HG03139 (cell line): ENCODE results near the gene DNAJB6.
"Not testable (repeated sequence)": the region's sequence is repeated elsewhere in the genome, so short reads cannot be mapped to it uniquely, and the experiment has no call there.

Source experiments
- ATAC-seq: cut with Tn5 transposase; IDR thresholded peaks from one replicate; pipeline ENCODE4 v1.9.1; 2021; ENCODE audit not compliant: unreplicated experiment

DNAJB6 gene

GRCh38 chr7:157438121-157439025 lies 101.6 kb downstream of the DNAJB6 start:
- ATAC-seq, result no peak

- ATAC-seq, result no peak
These were observed 102.3 kb downstream of the DNAJB6 start for GRCh38 chr7:157439149-157439548.

GRCh38 chr7:157439761-157440160 lies 103.0 kb downstream of the DNAJB6 start:
- ATAC-seq, result no peak

GRCh38 chr7:157440346-157441022 lies 103.7 kb downstream of the DNAJB6 start:
- no peak for ATAC-seq

GRCh38 chr7:157441023-157441399 lies 104.2 kb downstream of the DNAJB6 start:
- no peak for ATAC-seq

- ATAC-seq, result no peak
These were observed 105.7 kb downstream of the DNAJB6 start for GRCh38 chr7:157442456-157442855.

GRCh38 chr7:157442993-157443831 lies 106.4 kb downstream of the DNAJB6 start:
- ATAC-seq, result no peak

GRCh38 chr7:157444011-157444842 lies 107.4 kb downstream of the DNAJB6 start:
- no peak for ATAC-seq

- no peak for ATAC-seq
These were observed 108.0 kb downstream of the DNAJB6 start for GRCh38 chr7:157444843-157445135.

GRCh38 chr7:157445246-157445955 lies 108.6 kb downstream of the DNAJB6 start:
- no peak for ATAC-seq

- no peak for ATAC-seq
These were observed 109.1 kb downstream of the DNAJB6 start for GRCh38 chr7:157445956-157446295.

- ATAC-seq, result no peak
These were observed 109.5 kb downstream of the DNAJB6 start for GRCh38 chr7:157446322-157446721.

- not testable (repeated sequence) for ATAC-seq
These were observed 117.2 kb downstream of the DNAJB6 start for GRCh38 chr7:157454003-157454402.

GRCh38 chr7:157457355-157458253 lies 120.8 kb downstream of the DNAJB6 start:
- ATAC-seq, result no peak

GRCh38 chr7:157458254-157458633 lies 121.4 kb downstream of the DNAJB6 start:
- ATAC-seq, result no peak

- no peak for ATAC-seq
These were observed 123.2 kb downstream of the DNAJB6 start for GRCh38 chr7:157459966-157460365.

GRCh38 chr7:157460721-157461120 lies 123.9 kb downstream of the DNAJB6 start:
- ATAC-seq, result no peak

GRCh38 chr7:157461573-157462418 lies 125.0 kb downstream of the DNAJB6 start:
- ATAC-seq, result no peak
